HG03565 (cell line): ENCODE results near the gene KIF4B.
A peak's percentile ranks its signal among the peaks of the same experiment; 100 is the strongest.
"Not testable (repeated sequence)": the region's sequence is repeated elsewhere in the genome, so short reads cannot be mapped to it uniquely, and the experiment has no call there.

ENCODE experiments used
- ATAC-seq: cut with Tn5 transposase; IDR thresholded peaks from one replicate; pipeline ENCODE4 v1.9.1; 2021; ENCODE audit warnings: mild to moderate bottlenecking, moderate library complexity; ENCODE audit not compliant: unreplicated experiment

Gene KIF4B

GRCh38 chr5:155006265-155006664 is 7.3 kb upstream of the KIF4B start:
- not testable (repeated sequence) for ATAC-seq

- ATAC-seq: no peak
Observed at GRCh38 chr5:155008669-155009068, 4.9 kb upstream of the KIF4B start.

- ATAC-seq: no peak
Observed at GRCh38 chr5:155010881-155011280, 2.7 kb upstream of the KIF4B start.

- ATAC-seq: no peak
Observed at GRCh38 chr5:155015239-155015638, 1.7 kb downstream of the KIF4B start.

- ATAC-seq: peak; percentile 99
Observed at GRCh38 chr5:155017610-155018009, 4.1 kb downstream of the KIF4B start.

- ATAC-seq: no peak
Observed at GRCh38 chr5:155019601-155020226, 6.2 kb downstream of the KIF4B start.

- no peak for ATAC-seq
Observed at GRCh38 chr5:155021842-155022241, 8.3 kb downstream of the KIF4B start.

- ATAC-seq: no peak
Observed at GRCh38 chr5:155023320-155023719, 9.8 kb downstream of the KIF4B start.

- no peak for ATAC-seq
Observed at GRCh38 chr5:155024015-155024414, 10.5 kb downstream of the KIF4B start.

GRCh38 chr5:155025895-155026294 is 12.3 kb downstream of the KIF4B start:
- no peak for ATAC-seq

GRCh38 chr5:155027993-155028629 is 14.6 kb downstream of the KIF4B start:
- ATAC-seq: no peak

GRCh38 chr5:155029240-155029639 is 15.7 kb downstream of the KIF4B start:
- no peak for ATAC-seq

GRCh38 chr5:155034145-155034744 is 20.7 kb downstream of the KIF4B start:
- not testable (repeated sequence) for ATAC-seq

- ATAC-seq: not testable (repeated sequence)
Observed at GRCh38 chr5:155035087-155035486, 21.5 kb downstream of the KIF4B start.

- ATAC-seq: no peak
Observed at GRCh38 chr5:155040984-155041653, 27.6 kb downstream of the KIF4B start.

GRCh38 chr5:155044591-155044990 is 31.0 kb downstream of the KIF4B start:
- no peak for ATAC-seq

- no peak for ATAC-seq
Observed at GRCh38 chr5:155046591-155046990, 33.0 kb downstream of the KIF4B start.

- ATAC-seq: no peak
Observed at GRCh38 chr5:155047818-155048217, 34.3 kb downstream of the KIF4B start.

GRCh38 chr5:155049569-155050383 is 36.2 kb downstream of the KIF4B start:
- no peak for ATAC-seq

GRCh38 chr5:155050384-155051019 is 36.9 kb downstream of the KIF4B start:
- no peak for ATAC-seq
